ENCODE data around the gene UGT1A4.

GRCh38 chr2:233822101-233822771 lies 103.7 kb downstream of the UGT1A4 start:
- TF ChIP-seq, protein P1, sequence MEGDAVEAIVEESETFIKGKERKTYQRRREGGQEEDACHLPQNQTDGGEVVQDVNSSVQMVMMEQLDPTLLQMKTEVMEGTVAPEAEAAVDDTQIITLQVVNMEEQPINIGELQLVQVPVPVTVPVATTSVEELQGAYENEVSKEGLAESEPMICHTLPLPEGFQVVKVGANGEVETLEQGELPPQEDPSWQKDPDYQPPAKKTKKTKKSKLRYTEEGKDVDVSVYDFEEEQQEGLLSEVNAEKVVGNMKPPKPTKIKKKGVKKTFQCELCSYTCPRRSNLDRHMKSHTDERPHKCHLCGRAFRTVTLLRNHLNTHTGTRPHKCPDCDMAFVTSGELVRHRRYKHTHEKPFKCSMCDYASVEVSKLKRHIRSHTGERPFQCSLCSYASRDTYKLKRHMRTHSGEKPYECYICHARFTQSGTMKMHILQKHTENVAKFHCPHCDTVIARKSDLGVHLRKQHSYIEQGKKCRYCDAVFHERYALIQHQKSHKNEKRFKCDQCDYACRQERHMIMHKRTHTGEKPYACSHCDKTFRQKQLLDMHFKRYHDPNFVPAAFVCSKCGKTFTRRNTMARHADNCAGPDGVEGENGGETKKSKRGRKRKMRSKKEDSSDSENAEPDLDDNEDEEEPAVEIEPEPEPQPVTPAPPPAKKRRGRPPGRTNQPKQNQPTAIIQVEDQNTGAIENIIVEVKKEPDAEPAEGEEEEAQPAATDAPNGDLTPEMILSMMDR (IDR thresholded peaks at IDR 0.05; ENCODE audit: low read depth, low read length, poor library complexity, severe bottlenecking), result no peak
- no peak for TF ChIP-seq EZH2phosphoT487 (IDR thresholded peaks at IDR 0.05; ENCODE audit: borderline replicate concordance, low read length)
